GM23338 (cell line): ENCODE measurements around the gene PSEN2. TPM values are rescaled to one million over a fixed set of nuclear protein-coding genes. Genes with fewer than 3 reads are reported as not detected.
A peak's percentile ranks its signal among the peaks of the same experiment; 100 is the strongest.

Experiments used
- ATAC-seq: fragments of 200-7000 bp; cut with Tn5 transposase; 3 replicates; pipeline ENCODE4 v1.9.1; 2020
- DNase-seq: peaks from one replicate; pipeline ENCODE4 v3.0.0-alpha.2; 2015; ENCODE audit warnings: low spot score
- H2AFZ ChIP-seq: fragments of 200-600 bp; sonication (generic); 2 replicates; pipeline ENCODE4 v1.8.0; 2016; ENCODE audit warnings: antibody characterized with exemption, mild to moderate bottlenecking, moderate library complexity
- H3F3A ChIP-seq: fragments of 200-600 bp; sonication (generic); replicated peaks from 2 replicates; pipeline ENCODE4 v1.8.0; 2017; ENCODE audit warnings: antibody characterized with exemption, mixed run types, low read depth
- H3K27ac ChIP-seq: fragments of 200-600 bp; sonication (generic); 2 replicates; pipeline ENCODE4 v1.6.1; 2016; ENCODE audit warnings: low read depth
- H3K27me3 ChIP-seq: fragments of 200-600 bp; sonication (generic); 2 replicates; pipeline ENCODE4 v1.8.0; 2016; ENCODE audit warnings: mild to moderate bottlenecking, mixed run types, moderate library complexity; ENCODE audit not compliant: insufficient read depth
- H3K36me3 ChIP-seq: fragments of 200-600 bp; sonication (generic); 2 replicates; pipeline ENCODE4 v1.8.0; 2016; ENCODE audit warnings: mild to moderate bottlenecking; ENCODE audit not compliant: insufficient read depth
- H3K4me1 ChIP-seq: fragments of 200-600 bp; sonication (generic); 2 replicates; pipeline ENCODE4 v1.8.0; 2016; ENCODE audit warnings: mild to moderate bottlenecking, moderate library complexity; ENCODE audit not compliant: insufficient read depth
- H3K4me2 ChIP-seq: fragments of 200-600 bp; sonication (generic); 2 replicates; pipeline ENCODE4 v1.7.1; 2017; ENCODE audit warnings: mixed run types
- H3K4me3 ChIP-seq: fragments of 200-600 bp; sonication (generic); 2 replicates; pipeline ENCODE4 v1.6.1; 2016; ENCODE audit warnings: mixed run types
- H3K79me2 ChIP-seq: fragments of 200-600 bp; sonication (generic); replicated peaks from 2 replicates; pipeline ENCODE4 v1.8.0; 2017; ENCODE audit warnings: mild to moderate bottlenecking; ENCODE audit not compliant: insufficient read depth
- H3K9me2 ChIP-seq: fragments of 200-600 bp; sonication (generic); 2 replicates; pipeline ENCODE4 v1.8.0; 2017; ENCODE audit not compliant: insufficient read depth
- H4K20me1 ChIP-seq: fragments of 200-600 bp; sonication (generic); replicated peaks from 2 replicates; pipeline ENCODE4 v1.8.0; 2017; ENCODE audit warnings: mild to moderate bottlenecking; ENCODE audit not compliant: insufficient read depth
- H3K27ac Mint-ChIP-seq: 2 replicates; pipeline ENCODE4 v1.8.0; 2020; ENCODE audit warnings: inconsistent platforms, mild to moderate bottlenecking, moderate library complexity, mixed read lengths
- H3K27me3 Mint-ChIP-seq: 3 replicates; pipeline ENCODE4 v1.8.0; 2022; ENCODE audit warnings: low read depth, mild to moderate bottlenecking, moderate library complexity, mixed read lengths, inconsistent platforms; ENCODE audit not compliant: insufficient read depth, poor library complexity
- H3K36me3 Mint-ChIP-seq: 3 replicates; pipeline ENCODE4 v1.8.0; 2021; ENCODE audit warnings: low read depth, mild to moderate bottlenecking, inconsistent platforms, moderate library complexity, mixed read lengths
- H3K4me1 Mint-ChIP-seq: 3 replicates; pipeline ENCODE4 v1.8.0; 2020; ENCODE audit warnings: mild to moderate bottlenecking, inconsistent platforms, mixed read lengths
- H3K4me3 Mint-ChIP-seq: 3 replicates; pipeline ENCODE4 v1.8.0; 2021; ENCODE audit warnings: moderate library complexity, mild to moderate bottlenecking, inconsistent platforms, mixed read lengths
- H3K9me3 Mint-ChIP-seq: 3 replicates; pipeline ENCODE4 v1.8.0; 2020; ENCODE audit warnings: moderate library complexity, mild to moderate bottlenecking, inconsistent platforms, mixed read lengths
- CREB1 ChIP-seq: fragments of 250-450 bp; sonication (Bioruptor Pico); IDR thresholded peaks from 2 replicates; pipeline ENCODE4 v1.5.0; 2020; ENCODE audit warnings: low read depth, mild to moderate bottlenecking, moderate library complexity
- CTCF ChIP-seq, 2 experiments: fragments of 200-600 bp in 1 of 2; sonication (generic) in 1 of 2; conservative IDR thresholded peaks; 2 replicates each; pipeline versions ENCODE4 v1.5.1 to v1.6.1; 2016 to 2017; ENCODE audit warnings: antibody characterized with exemption in 2 of 2, low read depth in 2 of 2, mild to moderate bottlenecking in 2 of 2, moderate library complexity in 1 of 2
- ETS1 ChIP-seq: IDR thresholded peaks from 2 replicates; pipeline ENCODE4 v1.6.1; 2016; ENCODE audit warnings: antibody characterized with exemption
- EZH2 ChIP-seq: fragments of 200-600 bp; sonication (generic); IDR thresholded peaks from one replicate; pipeline ENCODE4 v1.8.0; 2017; ENCODE audit warnings: antibody characterized with exemption, mild to moderate bottlenecking, low read depth; ENCODE audit not compliant: unreplicated experiment
- EZH2phosphoT487 ChIP-seq: fragments of 200-600 bp; sonication (generic); IDR thresholded peaks from one replicate; pipeline ENCODE4 v1.8.1; 2018; ENCODE audit warnings: antibody characterized with exemption; ENCODE audit not compliant: unreplicated experiment
- JUNB ChIP-seq: IDR thresholded peaks from one replicate; pipeline ENCODE4 v1.6.1; 2016; ENCODE audit warnings: antibody characterized with exemption; ENCODE audit not compliant: unreplicated experiment
- NANOG ChIP-seq: IDR thresholded peaks from 2 replicates; pipeline ENCODE4 v1.6.1; 2016; ENCODE audit warnings: antibody characterized with exemption, borderline replicate concordance
- POLR2AphosphoS5 ChIP-seq: IDR thresholded peaks from 2 replicates; pipeline ENCODE4 v1.6.1; 2016; ENCODE audit warnings: antibody characterized with exemption, low read depth
- REST ChIP-seq: IDR thresholded peaks from one replicate; pipeline ENCODE4 v1.6.1; 2018; ENCODE audit warnings: antibody characterized with exemption; ENCODE audit not compliant: unreplicated experiment
- ZNF114 ChIP-seq: fragments of 250-450 bp; sonication (Bioruptor Pico); IDR thresholded peaks from 2 replicates; pipeline ENCODE4 v1.5.0; 2020; ENCODE audit warnings: mild to moderate bottlenecking, moderate library complexity
- ZNF331 ChIP-seq: fragments of 250-450 bp; sonication (Bioruptor Pico); IDR thresholded peaks from 2 replicates; pipeline ENCODE4 v1.5.0; 2020; ENCODE audit warnings: low read depth, mild to moderate bottlenecking, moderate library complexity
- ZNF462 ChIP-seq: fragments of 250-450 bp; sonication (Bioruptor Pico); IDR thresholded peaks from 2 replicates; pipeline ENCODE4 v1.5.0; 2020; ENCODE audit warnings: mild to moderate bottlenecking, moderate library complexity
- polyA plus RNA-seq: library from polyadenylated mRNA; unstranded; fragments of >200 nt; fragmentation: Nextera tagmentation; extraction: Ambion mirVana; gene quantifications from 2 replicates; pipeline ENCODE4 v1.2.1, GENCODE V29; 2016
- total RNA-seq: library from RNA; depleted of rRNA; stranded (reverse); fragments of >200 nt; shearing (Covaris generic); gene quantifications from 2 replicates; pipeline ENCODE4 v1.2.3, GENCODE V29; 2014

PSEN2 gene
- total and polyA plus RNA-seq, 2 experiments from 2014 or later = 10.0 to 22.1 TPM

GRCh38 chr1:226863446-226863845 lies 7.0 kb upstream of the PSEN2 start:
- TF ChIP-seq ZNF114 (CRISPR knock-in tag) = no peak
- TF ChIP-seq REST = no peak
- TF ChIP-seq ETS1 = no peak
- TF ChIP-seq JUNB = no peak
- TF ChIP-seq CREB1 (CRISPR knock-in tag) = no peak
- TF ChIP-seq ZNF462 = no peak
- no peak for TF ChIP-seq CTCF (conservative IDR thresholded peaks at IDR 0.05; ENCODE audit: low read depth in 2 of 2)
- no peak for TF ChIP-seq NANOG
- no peak for TF ChIP-seq EZH2phosphoT487
- no peak for TF ChIP-seq EZH2
- no peak for TF ChIP-seq POLR2AphosphoS5
- TF ChIP-seq ZNF331 (CRISPR knock-in tag) = no peak
- ATAC-seq = peak; percentile 74
- Histone ChIP-seq H3K79me2 (no peaks in the 10 kb centered on the region), H4K20me1 (no peaks in the 10 kb centered on the region), H3K4me1 (peaks cover 28% of the 10 kb centered on the region; the same call in 1 of the 2 replicates), H2AFZ (no peak overlapping the region), H3K27ac (no peak overlapping the region), H3K4me2 (no peak overlapping the region), H3F3A (no peaks in the 10 kb centered on the region), H3K27me3 (no peaks in the 10 kb centered on the region), H3K36me3 (no peaks in the 10 kb centered on the region), H3K9me2 (peaks cover 16% of the 10 kb centered on the region; the same call in 1 of the 2 replicates), H3K4me3 (no peak overlapping the region)
- Mint-ChIP-seq H3K36me3 (no peaks in the 10 kb centered on the region), H3K4me1 (peaks cover 19% of the 10 kb centered on the region), H3K27ac (no peak overlapping the region), H3K9me3 (no peaks in the 10 kb centered on the region), H3K4me3 (no peak overlapping the region), H3K27me3 (peaks cover 3% of the 10 kb centered on the region)
- peak; percentile 46 for DNase-seq
